Measurements from ENCODE around the gene NRIP1. TPM values are rescaled to one million over a fixed set of nuclear protein-coding genes. Genes with fewer than 3 reads are reported as not detected.

The NRIP1 gene
- polyA plus RNA-seq, 3 donors, result 4.3 to 28.2 (median 23.5) TPM

GRCh38 chr21:15018382-15018781 is 46.4 kb downstream of the NRIP1 start:
- H2AFZ ChIP-seq (ENCODE audit: insufficient read depth, low read depth, low read length, poor library complexity, severe bottlenecking), result no peak overlapping the region
- no peak for DNase-seq
- no peak overlapping the region for H3K4me3 ChIP-seq (replicated peaks in 1 of 3; ENCODE audit: low read depth in 2 of 3, low read length in 3 of 3)
- H3K4me1 ChIP-seq (ENCODE audit: control insufficient read depth in 1 of 2, insufficient read depth in 2 of 2, low read length in 2 of 2), result no peaks in the 10 kb centered on the region
- H3K4me1 Mint-ChIP-seq, result peaks cover 5% of the 10 kb centered on the region
- H3K27me3 ChIP-seq (ENCODE audit: control insufficient read depth in 2 of 2, insufficient read depth in 2 of 2, low read length in 2 of 2), result no peaks in the 10 kb centered on the region
- H3K79me2 ChIP-seq (ENCODE audit: insufficient read depth, low read length), result peaks cover 99% of the 10 kb centered on the region
- peaks cover 2 to 10% of the 10 kb centered on the region in 2 donors for H3K36me3 ChIP-seq (replicated peaks in 1 of 2; ENCODE audit: control insufficient read depth in 1 of 2, insufficient read depth in 2 of 2, low read length in 2 of 2)
- TF ChIP-seq CTCF (IDR thresholded peaks at IDR 0.05), result no peak
- intact Hi-C loops (cut with micrococcal nuclease), result no loop called here
- no peak overlapping the region for H3K4me2 ChIP-seq (replicated peaks; ENCODE audit: extremely low read depth, low read length, poor library complexity, severe bottlenecking)
- WGBS (ENCODE audit: insufficient coverage), result no CpG with 5 or more reads among the region's 2 CpGs
- no peak overlapping the region for H3K27ac ChIP-seq (ENCODE audit: low read depth in 1 of 2, low read length in 2 of 2)
- H3K4me3 Mint-ChIP-seq, result no peak overlapping the region
- peaks cover 0 to 2% (median 0%) of the 10 kb centered on the region in 7 donors for H3K9me3 Mint-ChIP-seq
- peaks cover 22 to 25% of the 10 kb centered on the region in 2 donors for H3K36me3 Mint-ChIP-seq
- peak overlapping the region in 2 of 7 donors; percentile 1 to 10 for H3K27ac Mint-ChIP-seq
- H3K9me3 ChIP-seq (replicated peaks in 1 of 2; ENCODE audit: control insufficient read depth in 1 of 2, insufficient read depth in 1 of 2, low read length in 2 of 2), result no peaks in the 10 kb centered on the region
- peaks cover 98% of the 10 kb centered on the region for H4K20me1 ChIP-seq (ENCODE audit: insufficient read depth, low read length)
- H3K27me3 Mint-ChIP-seq (ENCODE audit: low read depth in 3 of 3), result no peaks in the 10 kb centered on the region
- no peak overlapping the region for H3K9ac ChIP-seq (ENCODE audit: insufficient read depth, low read length, poor library complexity, severe bottlenecking)

DNA sequence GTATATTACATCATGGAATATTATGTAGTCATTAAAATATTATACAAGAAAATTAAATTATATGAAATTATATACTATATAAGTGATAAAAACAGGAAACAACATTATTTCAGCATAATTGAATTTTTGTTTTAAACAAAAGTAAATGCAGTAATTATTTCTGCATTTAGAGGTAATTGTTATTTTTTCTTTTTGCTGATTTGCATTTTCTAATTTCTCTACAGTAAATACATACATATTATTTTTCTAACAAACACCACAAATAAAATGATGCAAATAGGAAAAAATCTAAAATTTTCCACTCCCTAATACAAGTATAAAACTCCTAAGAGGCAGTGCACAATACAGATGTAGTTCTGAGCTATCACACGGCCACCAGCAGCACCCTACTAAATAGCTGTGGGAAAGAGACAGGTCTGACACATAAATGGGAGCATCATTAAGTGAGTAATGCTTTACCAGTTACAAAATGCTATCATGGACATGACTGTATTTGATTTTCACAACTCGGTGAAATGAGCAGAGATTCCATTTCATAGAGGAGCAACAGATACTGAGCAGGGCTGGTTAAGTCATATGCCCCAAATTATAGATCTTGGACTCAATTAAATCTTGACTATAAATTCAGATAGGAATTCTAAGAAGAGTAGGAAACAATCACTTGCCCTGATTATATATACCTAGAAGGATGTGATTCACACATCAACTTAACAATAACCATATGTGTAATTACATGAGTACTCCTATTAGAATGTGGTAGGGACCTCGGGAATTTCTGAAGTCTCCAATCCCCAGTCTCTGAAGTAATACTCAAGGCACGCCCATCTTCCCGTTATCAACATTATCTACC is 49.0 kb downstream of the NRIP1 start:
- WGBS (ENCODE audit: insufficient coverage), result no CpG with 5 or more reads among the region's 5 CpGs
- Mint-ChIP-seq H3K9me3 (no peaks in the 10 kb centered on the region), H3K27me3 (ENCODE audit: low read depth in 3 of 3) (no peaks in the 10 kb centered on the region), H3K27ac (peak overlapping the region in 2 of 7 donors; percentile 60 to 74), H3K4me3 (no peak overlapping the region), H3K36me3 (peaks cover 18 to 20% of the 10 kb centered on the region in 2 donors), H3K4me1 (peaks cover 2% of the 10 kb centered on the region)
- no peak overlapping the region for H3K9ac ChIP-seq (ENCODE audit: insufficient read depth, low read length, poor library complexity, severe bottlenecking)
- H4K20me1 ChIP-seq (ENCODE audit: insufficient read depth, low read length), result peaks cover 89% of the 10 kb centered on the region
- H3K36me3 ChIP-seq (replicated peaks in 1 of 2; ENCODE audit: control insufficient read depth in 1 of 2, insufficient read depth in 2 of 2, low read length in 2 of 2), result peaks cover 3 to 16% of the 10 kb centered on the region in 2 donors
- TF ChIP-seq CTCF (IDR thresholded peaks at IDR 0.05), result no peak
- H3K27me3 ChIP-seq (ENCODE audit: control insufficient read depth in 2 of 2, insufficient read depth in 2 of 2, low read length in 2 of 2), result no peaks in the 10 kb centered on the region
- H2AFZ ChIP-seq (ENCODE audit: insufficient read depth, low read depth, low read length, poor library complexity, severe bottlenecking), result no peak overlapping the region
- H3K4me3 ChIP-seq (replicated peaks in 1 of 3; ENCODE audit: low read depth in 2 of 3, low read length in 3 of 3), result no peak overlapping the region
- intact Hi-C loops (cut with micrococcal nuclease), result no loop called here
- no peak overlapping the region for H3K4me2 ChIP-seq (replicated peaks; ENCODE audit: extremely low read depth, low read length, poor library complexity, severe bottlenecking)
- H3K27ac ChIP-seq (ENCODE audit: low read depth in 1 of 2, low read length in 2 of 2), result no peak overlapping the region
- peaks cover 96% of the 10 kb centered on the region for H3K79me2 ChIP-seq (ENCODE audit: insufficient read depth, low read length)
- no peaks in the 10 kb centered on the region for H3K9me3 ChIP-seq (replicated peaks in 1 of 2; ENCODE audit: control insufficient read depth in 1 of 2, insufficient read depth in 1 of 2, low read length in 2 of 2)
- no peaks in the 10 kb centered on the region for H3K4me1 ChIP-seq (ENCODE audit: control insufficient read depth in 1 of 2, insufficient read depth in 2 of 2, low read length in 2 of 2)
- peak in 2 of 3 donors; percentile 6 to 50 for DNase-seq

Measured in CD14-positive monocyte (primary cell).